Measurements from ENCODE around the gene C2CD4D. TPM values are rescaled to one million over a fixed set of nuclear protein-coding genes. Genes with fewer than 3 reads are reported as not detected.

The C2CD4D gene
- total RNA-seq, 2 experiments from 2014 or later, result 1.3 to 1.6 TPM

DNA sequence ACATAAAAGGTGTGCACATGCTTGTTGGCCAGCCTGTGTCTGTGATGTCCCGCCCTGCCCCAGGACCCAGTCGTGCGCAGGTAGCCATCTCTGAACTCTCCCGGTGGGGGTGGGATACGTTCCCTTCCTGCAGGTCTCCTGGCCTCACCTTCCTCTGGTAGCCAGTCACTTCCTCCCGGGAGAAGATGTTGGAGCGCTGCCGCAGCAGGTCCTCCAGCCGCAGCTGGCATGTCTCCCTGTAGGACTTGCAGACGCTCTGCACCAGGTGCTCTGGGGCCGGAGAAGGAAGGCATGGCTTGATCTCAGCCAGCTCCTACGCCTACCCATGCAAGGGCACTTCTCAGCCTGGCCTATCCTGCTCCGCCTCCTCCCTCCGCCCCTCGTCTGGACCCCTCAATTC is 25.2 kb downstream of the C2CD4D start:
- Mint-ChIP-seq H3K27ac (no peak overlapping the region), H3K4me1 (ENCODE audit: low read depth) (peaks cover 23% of the 10 kb centered on the region)
- intact Hi-C loops (cut with micrococcal nuclease), result no loop called here

DNA sequence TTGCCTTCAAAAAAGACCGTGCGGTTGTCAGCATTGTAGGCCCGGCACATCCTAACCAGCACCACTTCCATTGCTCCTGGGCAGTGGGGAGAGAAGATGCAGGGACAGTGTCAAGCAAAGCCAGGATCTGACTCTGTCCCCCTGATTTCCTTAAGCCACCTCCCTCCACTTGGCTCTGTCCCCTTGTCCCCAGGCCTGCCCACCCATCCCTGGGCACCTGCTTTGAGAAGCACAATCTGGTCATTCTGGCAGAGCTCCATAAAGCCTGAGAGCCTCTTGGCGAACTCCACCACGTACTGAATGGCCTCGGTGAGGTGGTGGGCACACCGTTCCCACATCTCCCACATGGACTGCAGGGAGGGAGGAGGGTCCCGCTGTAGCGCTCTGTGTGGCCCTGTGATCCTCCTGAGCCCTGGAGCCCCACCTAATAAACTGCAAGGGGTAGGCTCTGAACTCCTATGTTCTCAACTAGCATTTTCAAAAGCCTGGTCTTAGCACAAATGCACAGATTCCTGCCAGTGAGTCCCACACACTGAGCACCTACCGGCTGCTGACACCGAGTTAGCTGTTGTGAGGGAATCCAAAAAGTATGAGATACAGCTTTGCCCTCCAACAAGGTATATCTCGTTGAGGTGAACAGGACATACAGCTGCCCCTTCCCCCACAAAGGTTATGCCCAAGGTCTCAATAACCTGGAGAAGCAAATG is 26.2 kb downstream of the C2CD4D start:
- no peak overlapping the region for H3K4me3 Mint-ChIP-seq
- CTCF ChIA-PET, result interaction anchor here (0.6 kb wide), 1 partner anchor 86 kb away, joined by 4 read pairs; no protein-coding TSS in a partner anchor
- ATAC-seq, result no peak

More for the DNA sequence above, 25.2 kb downstream of the C2CD4D start:
- ChIA-PET CTCF (no interaction called here), POLR2A (no interaction called here)
- ATAC-seq (no peak), DNase-seq (no peak)
- Mint-ChIP-seq H3K9me3 (no peaks in the 10 kb centered on the region), H3K36me3 (ENCODE audit: low read depth) (no peaks in the 10 kb centered on the region), H3K27me3 (no peaks in the 10 kb centered on the region), H3K4me3 (no peak overlapping the region)
- TF ChIP-seq CTCF (IDR thresholded peaks at IDR 0.05), result no peak

DNA sequence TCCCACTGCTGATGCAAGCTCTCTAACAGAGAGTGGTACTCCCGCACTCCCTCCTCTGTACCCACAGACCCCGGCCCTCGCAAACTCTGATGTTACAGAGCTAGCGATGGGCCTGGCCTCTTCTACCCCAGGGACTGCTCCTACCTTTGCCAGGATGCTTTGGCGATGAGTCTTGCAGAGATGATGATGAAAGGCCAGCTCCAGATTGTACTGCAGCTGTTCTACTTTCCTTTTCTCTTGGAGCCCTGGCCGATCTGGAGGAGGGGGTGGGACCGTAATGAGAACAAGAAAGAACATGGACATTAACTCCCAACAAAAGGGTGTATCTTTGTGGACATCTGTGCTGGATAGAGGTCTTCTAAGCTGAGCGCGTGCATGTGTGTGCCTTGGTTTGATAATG is 28.4 kb downstream of the C2CD4D start:
- CTCF ChIA-PET, result interaction anchor here (1.1 to 1.8 kb wide), 3 partner anchors 9 to 36 kb away, joined by 3 to 6 read pairs (median 3); no protein-coding TSS in a partner anchor
- intact Hi-C loops (cut with micrococcal nuclease), result no loop called here
- DNase-seq (no peak), ATAC-seq (no peak)
- POLR2A ChIA-PET, result interaction anchor here (1.0 kb wide), 1 partner anchor 48 kb away, joined by 3 read pairs; the partner anchor contains the start of gene MRPL9
- Mint-ChIP-seq H3K36me3 (ENCODE audit: low read depth) (no peaks in the 10 kb centered on the region), H3K4me3 (no peak overlapping the region), H3K9me3 (no peaks in the 10 kb centered on the region), H3K4me1 (ENCODE audit: low read depth) (peaks cover 11% of the 10 kb centered on the region), H3K27me3 (no peaks in the 10 kb centered on the region), H3K27ac (no peak overlapping the region)
- TF ChIP-seq CTCF (IDR thresholded peaks at IDR 0.05), result no peak

More for the DNA sequence above, 26.2 kb downstream of the C2CD4D start:
- no peaks in the 10 kb centered on the region for H3K9me3 Mint-ChIP-seq
- peaks cover 23% of the 10 kb centered on the region for H3K4me1 Mint-ChIP-seq (ENCODE audit: low read depth)
- no peak for DNase-seq
- POLR2A ChIA-PET, result no interaction called here
- intact Hi-C loops (cut with micrococcal nuclease), result no loop called here
- H3K27me3 Mint-ChIP-seq, result no peaks in the 10 kb centered on the region
- H3K27ac Mint-ChIP-seq, result no peak overlapping the region
- H3K36me3 Mint-ChIP-seq (ENCODE audit: low read depth), result no peaks in the 10 kb centered on the region
- TF ChIP-seq CTCF (IDR thresholded peaks at IDR 0.05), result no peak

GRCh38 chr1:151809985-151810556 is 29.5 kb downstream of the C2CD4D start:
- H3K4me3 Mint-ChIP-seq, result no peak overlapping the region

More at GRCh38 chr1:151809985-151810556, 29.5 kb downstream of the C2CD4D start:
- Mint-ChIP-seq H3K9me3 (no peaks in the 10 kb centered on the region), H3K4me1 (ENCODE audit: low read depth) (peaks cover 1% of the 10 kb centered on the region), H3K27me3 (no peaks in the 10 kb centered on the region), H3K36me3 (ENCODE audit: low read depth) (no peaks in the 10 kb centered on the region), H3K27ac (no peak overlapping the region)
- TF ChIP-seq CTCF (IDR thresholded peaks at IDR 0.05), result no peak
- ChIA-PET POLR2A (no interaction called here), CTCF (interaction anchor here (1.8 kb wide), 1 partner anchor 11 kb away, joined by 6 read pairs; no protein-coding TSS in a partner anchor)
- no peak for ATAC-seq
- intact Hi-C loops (cut with micrococcal nuclease), result no loop called here
- DNase-seq, result no peak
